Keratinocyte (primary cell): ENCODE measurements around the gene TMEM129. TPM values are rescaled to one million over a fixed set of nuclear protein-coding genes. Genes with fewer than 3 reads are reported as not detected.

ENCODE experiments used
- DNase-seq: peaks from one replicate; pipeline ENCODE4 v3.0.0-alpha.2; 2011; ENCODE audit warnings: low read depth, missing footprints, low spot score
- FAIRE-seq: peaks from 2 replicates; lab custom pipeline; 2011; peaks lifted over from hg19 to GRCh38; lab: Jason Lieb, UNC
- H2AFZ ChIP-seq: 2 replicates; pipeline ENCODE4 v1.6.0; 2012; ENCODE audit warnings: low read length, control low read depth, inconsistent platforms; ENCODE audit not compliant: control insufficient read depth
- H3K27ac ChIP-seq: 2 replicates; pipeline ENCODE4 v1.5.1; 2011; ENCODE audit warnings: low read length; ENCODE audit not compliant: control insufficient read depth, insufficient read depth
- H3K27me3 ChIP-seq: 3 replicates; pipeline ENCODE4 v1.6.0; 2011; ENCODE audit warnings: low read length; ENCODE audit not compliant: control insufficient read depth, insufficient read depth; ENCODE audit errors: extremely low read depth
- H3K36me3 ChIP-seq, 2 experiments: 2 replicates in 1 of 2; 3 replicates in 1 of 2; pipeline ENCODE4 v1.5.1; 2011; ENCODE audit warnings: low read length in 2 of 2, mild to moderate bottlenecking in 1 of 2; ENCODE audit not compliant: control insufficient read depth in 2 of 2, insufficient read depth in 2 of 2; ENCODE audit errors: extremely low read depth in 1 of 2
- H3K4me1 ChIP-seq: 3 replicates; pipeline ENCODE4 v1.5.1; 2011; ENCODE audit warnings: low read length; ENCODE audit not compliant: control insufficient read depth, insufficient read depth; ENCODE audit errors: extremely low read depth
- H3K4me2 ChIP-seq: 3 replicates; pipeline ENCODE4 v1.6.0; 2011; ENCODE audit warnings: low read depth, low read length; ENCODE audit not compliant: control insufficient read depth, insufficient read depth; ENCODE audit errors: extremely low read depth
- H3K4me3 ChIP-seq, 3 experiments: fragments of 200-600 bp in 1 of 3; sonication (generic) in 1 of 3; 2 replicates in 2 of 3; 3 replicates in 1 of 3; pipeline ENCODE4 v1.5.1; 2011 to 2016; ENCODE audit warnings: low read length in 3 of 3, mild to moderate bottlenecking in 3 of 3, control low read depth in 2 of 3, inconsistent platforms in 1 of 3, low read depth in 1 of 3, mixed read lengths in 1 of 3, mixed run types in 1 of 3, moderate library complexity in 1 of 3; ENCODE audit not compliant: control insufficient read depth in 2 of 3, insufficient read depth in 2 of 3; ENCODE audit errors: extremely low read depth in 1 of 3
- H3K79me2 ChIP-seq: 2 replicates; pipeline ENCODE4 v1.6.0; 2012; ENCODE audit warnings: low read length; ENCODE audit not compliant: control insufficient read depth, insufficient read depth
- H3K9ac ChIP-seq: 3 replicates; pipeline ENCODE4 v1.6.0; 2011; ENCODE audit warnings: low read length; ENCODE audit not compliant: control insufficient read depth, insufficient read depth; ENCODE audit errors: extremely low read depth
- H3K9me1 ChIP-seq: 3 replicates; pipeline ENCODE4 v1.6.0; 2011; ENCODE audit warnings: low read length; ENCODE audit not compliant: control insufficient read depth, insufficient read depth; ENCODE audit errors: extremely low read depth
- H3K9me3 ChIP-seq: 2 replicates; pipeline ENCODE4 v1.5.1; 2012; ENCODE audit warnings: low read depth, low read length; ENCODE audit not compliant: control insufficient read depth
- H4K20me1 ChIP-seq: 3 replicates; pipeline ENCODE4 v1.6.0; 2011; ENCODE audit warnings: low read length; ENCODE audit not compliant: control insufficient read depth, insufficient read depth; ENCODE audit errors: extremely low read depth
- EZH2 ChIP-seq: IDR thresholded peaks from one replicate; pipeline ENCODE4 v1.6.1; 2012; ENCODE audit warnings: inconsistent platforms, mild to moderate bottlenecking, low read length, moderate library complexity
- dilution Hi-C: fragments of 300-500 bp; cut with MboI; formaldehyde crosslinking; loops from one replicate; pipeline ENCODE4 v1.7.0; 2020; ENCODE audit warnings: low sequenced_read_pairs; ENCODE audit not compliant: extremely low pct_ligation_motif_present
- polyA plus RNA-seq, 5 experiments: library from polyadenylated mRNA; depleted of rRNA in 3 of 5; stranded (reverse) in 3 of 5; stranded (forward) in 1 of 5; unstranded in 1 of 5; fragments of >200 nt; gene quantifications; 1 replicate in 1 of 5; 2 replicates in 3 of 5; 3 replicates in 1 of 5; pipeline versions ENCODE4 v1.2.1 to v1.2.3, GENCODE V29; 2011 to 2012; ENCODE audit warnings: missing spikeins in 2 of 5, low read depth in 1 of 5, low replicate concordance in 1 of 5
- TF ChIP-seq, protein P1 (sequence below), 3 experiments: IDR thresholded peaks in 1 of 3; conservative IDR thresholded peaks in 1 of 3; optimal IDR thresholded peaks in 1 of 3; 2 replicates in 2 of 3; 3 replicates in 1 of 3; pipeline versions ENCODE3 to v1.5.1; 2011; ENCODE audit warnings: low read length in 3 of 3, mild to moderate bottlenecking in 3 of 3, moderate library complexity in 2 of 3, control low read depth in 1 of 3, inconsistent platforms in 1 of 3; ENCODE audit not compliant: insufficient read depth in 2 of 3; ENCODE audit errors: extremely low read depth in 1 of 3

The TMEM129 gene
- polyA plus RNA-seq, 1 donor (not counting 4 experiments of a cell fraction or from before 2014, with no cell fraction given): 11.7 TPM

DNA sequence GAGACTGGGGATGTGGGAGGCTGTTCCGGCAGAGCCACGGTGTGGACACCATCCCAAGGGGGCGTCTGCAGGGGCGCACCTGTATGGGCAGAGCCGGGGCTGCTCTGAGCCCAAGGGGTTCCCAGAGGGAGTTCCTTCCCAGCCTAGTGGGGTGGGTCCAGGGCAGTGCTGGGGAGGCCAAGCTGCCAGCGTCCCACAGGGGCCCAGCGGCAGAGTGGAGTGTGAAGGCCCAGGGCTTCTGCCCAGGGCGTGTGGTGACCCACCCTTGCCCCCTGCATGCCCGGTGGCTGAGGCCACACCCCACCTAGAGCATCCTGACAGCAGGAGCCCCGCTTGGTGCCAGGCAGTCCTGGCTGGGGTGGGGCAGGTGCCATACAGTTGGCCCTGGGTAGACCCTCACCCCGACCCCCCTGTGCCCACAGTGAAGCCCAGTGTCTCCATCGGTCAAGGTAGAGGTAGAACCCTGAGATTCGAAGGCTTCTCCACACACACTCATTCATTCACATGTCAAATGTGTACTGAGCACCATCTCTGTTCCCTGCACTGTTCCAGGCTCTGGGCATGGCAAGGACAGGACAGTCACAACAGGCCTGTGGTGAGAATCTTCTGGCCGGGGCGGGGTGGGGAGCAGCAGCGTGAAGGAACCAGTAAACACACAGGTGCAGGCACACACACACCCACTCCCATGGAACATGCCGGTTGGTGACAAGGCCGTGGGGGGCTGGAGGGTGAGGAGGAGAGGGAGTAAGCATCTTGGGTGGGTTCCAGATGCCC, 29.4 kb upstream of the TMEM129 start:
- no peak overlapping the region for H3K9ac ChIP-seq

DNA sequence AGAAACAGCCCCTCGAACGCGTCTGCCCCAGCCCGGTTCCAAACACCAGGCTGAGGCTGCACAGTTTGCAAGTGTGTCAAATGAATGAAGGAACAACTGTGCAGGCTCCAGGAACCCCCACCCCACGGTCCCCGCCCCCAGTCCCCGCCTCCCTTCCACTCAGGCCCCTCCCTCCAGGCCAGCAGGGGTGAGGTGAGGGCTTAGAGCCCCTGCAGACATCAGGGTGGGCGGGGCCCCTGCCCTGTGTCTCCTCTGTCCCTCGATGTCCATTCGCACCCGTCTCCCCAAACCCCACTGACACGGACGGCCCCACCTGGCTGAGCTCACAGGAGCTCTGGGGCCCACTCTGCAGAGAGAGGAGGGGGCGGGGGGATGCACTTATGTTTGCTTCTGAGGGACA, 28.7 kb upstream of the TMEM129 start:
- dilution Hi-C loops: no loop called here
- Histone ChIP-seq H2AFZ (no peak overlapping the region), H4K20me1 (no peaks in the 10 kb centered on the region), H3K79me2 (no peaks in the 10 kb centered on the region), H3K36me3 (no peaks in the 10 kb centered on the region), H3K9ac (no peak overlapping the region), H3K4me1 (peaks cover 40% of the 10 kb centered on the region), H3K4me3 (no peak overlapping the region), H3K9me3 (no peaks in the 10 kb centered on the region), H3K4me2 (no peak overlapping the region), H3K27ac (no peak overlapping the region), H3K27me3 (no peaks in the 10 kb centered on the region), H3K9me1 (no peaks in the 10 kb centered on the region)
- TF ChIP-seq, protein P1, sequence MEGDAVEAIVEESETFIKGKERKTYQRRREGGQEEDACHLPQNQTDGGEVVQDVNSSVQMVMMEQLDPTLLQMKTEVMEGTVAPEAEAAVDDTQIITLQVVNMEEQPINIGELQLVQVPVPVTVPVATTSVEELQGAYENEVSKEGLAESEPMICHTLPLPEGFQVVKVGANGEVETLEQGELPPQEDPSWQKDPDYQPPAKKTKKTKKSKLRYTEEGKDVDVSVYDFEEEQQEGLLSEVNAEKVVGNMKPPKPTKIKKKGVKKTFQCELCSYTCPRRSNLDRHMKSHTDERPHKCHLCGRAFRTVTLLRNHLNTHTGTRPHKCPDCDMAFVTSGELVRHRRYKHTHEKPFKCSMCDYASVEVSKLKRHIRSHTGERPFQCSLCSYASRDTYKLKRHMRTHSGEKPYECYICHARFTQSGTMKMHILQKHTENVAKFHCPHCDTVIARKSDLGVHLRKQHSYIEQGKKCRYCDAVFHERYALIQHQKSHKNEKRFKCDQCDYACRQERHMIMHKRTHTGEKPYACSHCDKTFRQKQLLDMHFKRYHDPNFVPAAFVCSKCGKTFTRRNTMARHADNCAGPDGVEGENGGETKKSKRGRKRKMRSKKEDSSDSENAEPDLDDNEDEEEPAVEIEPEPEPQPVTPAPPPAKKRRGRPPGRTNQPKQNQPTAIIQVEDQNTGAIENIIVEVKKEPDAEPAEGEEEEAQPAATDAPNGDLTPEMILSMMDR (optimal IDR thresholded peaks at IDR 0.05 in 1 of 3, IDR thresholded peaks at IDR 0.05 in 1 of 3, conservative IDR thresholded peaks at IDR 0.05 in 1 of 3; ENCODE audit: extremely low read depth in 1 of 3, insufficient read depth in 2 of 3, low read length in 3 of 3): no peak
- no peak for TF ChIP-seq EZH2
- FAIRE-seq (no peak), DNase-seq (no peak)

More for the DNA sequence above, 29.4 kb upstream of the TMEM129 start:
- Histone ChIP-seq H3K27ac (no peak overlapping the region), H3K9me3 (no peaks in the 10 kb centered on the region), H3K4me3 (no peak overlapping the region), H3K4me2 (no peak overlapping the region), H3K4me1 (peaks cover 40% of the 10 kb centered on the region), H3K9me1 (no peaks in the 10 kb centered on the region), H3K27me3 (no peaks in the 10 kb centered on the region), H2AFZ (no peak overlapping the region), H3K36me3 (no peaks in the 10 kb centered on the region), H4K20me1 (no peaks in the 10 kb centered on the region), H3K79me2 (no peaks in the 10 kb centered on the region)
- FAIRE-seq (no peak), DNase-seq (no peak)
- dilution Hi-C loops: no loop called here
- TF ChIP-seq, protein P1 (optimal IDR thresholded peaks at IDR 0.05 in 1 of 3, IDR thresholded peaks at IDR 0.05 in 1 of 3, conservative IDR thresholded peaks at IDR 0.05 in 1 of 3; ENCODE audit: extremely low read depth in 1 of 3, insufficient read depth in 2 of 3, low read length in 3 of 3): no peak
- no peak for TF ChIP-seq EZH2
